GM20000 (cell line): ENCODE data around the gene AQP9.

Experiments
- DNase-seq: peaks from one replicate; pipeline ENCODE4 v3.0.0; 2012; ENCODE audit warnings: low spot score
- CTCF ChIP-seq: IDR thresholded peaks from 2 replicates; pipeline ENCODE4 v1.5.1; 2012; ENCODE audit warnings: mild to moderate bottlenecking, control low read depth; ENCODE audit errors: extremely low read depth, missing control alignments

The AQP9 gene

GRCh38 chr15:58165661-58166060 lies 27.5 kb downstream of the AQP9 start:
- no peak for DNase-seq
- TF ChIP-seq CTCF: no peak

GRCh38 chr15:58167095-58167691 lies 29.0 kb downstream of the AQP9 start:
- no peak for DNase-seq
- no peak for TF ChIP-seq CTCF

GRCh38 chr15:58169934-58170333 lies 31.8 kb downstream of the AQP9 start:
- no peak for TF ChIP-seq CTCF
- DNase-seq: no peak

GRCh38 chr15:58171476-58172061 lies 33.4 kb downstream of the AQP9 start:
- DNase-seq: no peak
- no peak for TF ChIP-seq CTCF

- no peak for TF ChIP-seq CTCF
- no peak for DNase-seq
Observed at GRCh38 chr15:58174709-58175108, 36.5 kb downstream of the AQP9 start.

GRCh38 chr15:58175955-58176354 lies 37.8 kb downstream of the AQP9 start:
- no peak for TF ChIP-seq CTCF
- no peak for DNase-seq

GRCh38 chr15:58178668-58179067 lies 40.5 kb downstream of the AQP9 start:
- no peak for TF ChIP-seq CTCF
- DNase-seq: no peak
